Endothelial cell of hepatic sinusoid (primary cell): ENCODE results near the gene BLCAP.
"Not testable (repeated sequence)": the region's sequence is repeated elsewhere in the genome, so short reads cannot be mapped to it uniquely, and the experiment has no call there.

Experiments
- in situ Hi-C: cut with HindIII; loops from 2 replicates; pipeline ENCODE4 v1.10.0; 2017; ENCODE audit warnings: low sequenced_read_pairs

Gene BLCAP

DNA sequence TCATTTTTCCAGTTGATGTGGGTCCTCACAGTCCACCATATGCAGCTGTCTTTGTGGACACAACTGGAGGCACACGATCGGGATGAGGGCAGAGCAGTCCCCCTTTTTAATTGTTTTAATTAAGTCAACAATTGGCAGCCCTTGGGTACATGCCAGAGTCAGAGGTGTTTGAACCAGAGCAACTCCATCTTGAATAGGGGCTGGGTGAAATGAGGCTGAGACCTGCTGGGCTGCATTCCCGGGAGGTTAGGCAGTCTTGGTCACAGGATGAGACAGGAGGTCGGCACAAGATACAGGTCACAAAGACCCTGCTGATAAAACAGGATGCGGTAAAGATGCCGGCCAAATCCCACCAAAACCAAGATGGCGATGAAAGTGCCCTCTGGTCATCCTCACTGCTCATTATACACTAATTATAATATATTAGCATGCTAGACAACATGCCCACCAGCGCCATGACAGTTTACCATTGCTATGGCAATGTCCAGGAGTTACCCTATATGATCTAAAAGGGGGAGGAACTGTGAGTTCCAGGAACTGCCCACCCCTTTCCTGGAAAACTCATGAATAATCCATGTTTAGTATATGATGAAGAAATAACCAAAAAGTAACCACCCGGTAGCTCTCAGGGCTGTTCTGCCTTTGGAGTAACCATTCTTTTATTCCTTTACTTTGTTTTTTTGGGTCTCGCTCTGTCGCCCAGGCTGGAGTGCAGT, 31.8 kb upstream of the BLCAP start:
- in situ Hi-C loops, result loop anchor here (25.0 kb wide), 1 partner anchor 653 kb away; no protein-coding TSS in a partner anchor

DNA sequence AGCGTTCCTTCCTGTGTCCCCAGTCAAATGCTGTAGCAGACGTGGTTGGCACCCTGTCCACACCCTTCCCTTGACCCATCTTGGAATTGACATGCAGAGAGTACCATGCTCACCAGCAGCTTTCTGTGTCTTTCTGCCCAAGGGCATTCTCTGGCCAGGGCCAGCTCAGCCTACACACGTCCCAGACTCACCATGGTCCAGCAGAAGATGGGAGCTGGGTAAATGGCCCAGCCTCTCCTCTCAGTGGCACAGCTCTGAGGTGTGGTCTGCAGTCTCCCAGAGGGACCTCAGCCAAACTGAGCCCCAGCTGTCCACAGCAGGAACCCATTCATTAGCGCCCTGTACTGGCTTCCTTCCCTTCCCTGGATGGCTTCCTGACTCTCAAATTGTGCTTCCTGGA, 31.1 kb upstream of the BLCAP start:
- in situ Hi-C loops, result loop anchor here (25.0 kb wide), 1 partner anchor 654 kb away; no protein-coding TSS in a partner anchor

DNA sequence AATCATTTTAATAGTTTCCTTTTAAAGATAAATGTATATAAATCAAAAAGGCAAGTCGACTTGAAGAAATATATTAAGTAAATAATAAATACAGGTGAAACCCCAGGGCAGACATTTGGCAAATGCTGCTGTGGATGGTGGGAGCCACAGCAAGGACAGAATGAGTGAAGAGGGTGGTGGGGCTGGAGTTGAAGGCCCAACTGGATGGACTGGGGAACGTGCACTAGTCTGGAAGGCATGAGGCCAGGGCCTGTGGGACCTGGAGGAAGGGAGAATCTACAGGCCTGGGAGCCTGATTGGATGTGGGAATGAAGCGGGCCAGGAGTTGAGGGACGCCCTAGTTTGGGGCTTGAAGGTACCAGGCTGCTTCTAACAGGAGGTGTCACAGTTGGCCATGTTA, 30.6 kb upstream of the BLCAP start:
- in situ Hi-C loops, result loop anchor here (25.0 kb wide), 1 partner anchor 654 kb away; no protein-coding TSS in a partner anchor

DNA sequence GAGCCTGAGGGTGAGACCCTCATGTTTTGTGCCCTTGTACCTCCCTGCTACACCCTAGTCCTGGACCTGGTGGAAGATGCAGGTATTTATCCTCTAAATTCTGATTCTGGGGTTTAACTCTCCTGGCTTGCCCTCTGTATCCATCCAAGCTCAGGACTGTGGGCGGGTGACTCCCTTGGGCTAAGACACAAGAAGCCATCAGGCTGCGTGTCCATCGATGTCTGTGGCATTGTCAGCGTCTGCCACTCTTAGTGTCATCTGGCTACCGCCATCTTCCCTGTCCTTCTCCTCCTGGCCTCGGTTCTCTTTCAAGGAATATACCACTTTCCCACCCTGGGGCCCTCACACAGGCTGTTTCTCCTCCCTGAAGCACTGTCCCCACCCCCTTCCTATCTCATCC, 28.9 kb upstream of the BLCAP start:
- in situ Hi-C loops, result loop anchor here (25.0 kb wide), 1 partner anchor 656 kb away; no protein-coding TSS in a partner anchor

DNA sequence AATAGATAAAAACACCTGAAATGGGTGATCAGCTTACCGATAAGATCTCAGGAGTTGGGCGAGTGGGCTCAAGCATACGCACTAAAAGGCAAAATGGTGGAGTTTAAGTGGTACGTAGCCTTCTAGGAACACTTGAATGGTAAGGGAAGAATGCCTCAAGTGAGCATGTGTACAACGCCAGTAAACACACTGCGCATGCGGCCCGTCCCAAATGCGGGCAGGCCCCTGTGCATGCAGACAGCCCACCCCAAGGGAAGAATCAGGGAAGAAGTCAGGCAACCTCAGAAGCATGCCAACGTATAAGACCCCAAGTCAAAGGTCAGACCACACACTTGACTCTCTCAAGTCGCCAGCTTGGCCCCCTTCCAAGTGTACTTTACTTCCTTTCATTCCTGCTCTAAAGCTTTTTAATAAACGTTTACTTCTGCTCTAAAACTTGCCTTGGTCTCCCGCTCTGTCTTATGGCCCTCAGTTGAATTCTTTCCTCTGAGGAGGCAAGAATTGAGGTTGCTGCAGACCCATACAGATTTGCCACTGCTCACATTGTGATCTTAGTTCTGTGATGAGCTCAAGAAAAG, 27.1 kb upstream of the BLCAP start:
- in situ Hi-C loops, result loop anchor here (25.0 kb wide), 1 partner anchor 657 kb away; no protein-coding TSS in a partner anchor

DNA sequence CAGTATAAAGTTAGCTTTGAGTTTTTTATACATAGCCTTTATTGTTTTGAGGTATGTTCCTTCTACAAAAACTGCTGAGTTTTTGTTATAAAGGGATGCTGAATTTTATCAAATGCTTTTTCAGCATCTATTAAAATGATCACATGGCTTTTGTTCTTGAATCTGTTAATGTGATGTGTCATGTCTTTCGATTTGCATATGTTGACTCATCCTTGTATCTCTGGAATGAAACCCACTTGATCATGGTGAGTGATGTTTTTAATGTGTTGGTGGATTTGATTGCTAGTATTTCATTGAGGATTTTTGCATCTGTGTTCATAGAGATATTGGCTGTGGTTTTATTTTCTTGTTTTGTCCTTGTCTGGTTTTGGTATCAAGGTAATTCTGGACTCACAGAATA, 24.7 kb upstream of the BLCAP start:
- in situ Hi-C loops, result loop anchor here (25.0 kb wide), 1 partner anchor 660 kb away; no protein-coding TSS in a partner anchor

DNA sequence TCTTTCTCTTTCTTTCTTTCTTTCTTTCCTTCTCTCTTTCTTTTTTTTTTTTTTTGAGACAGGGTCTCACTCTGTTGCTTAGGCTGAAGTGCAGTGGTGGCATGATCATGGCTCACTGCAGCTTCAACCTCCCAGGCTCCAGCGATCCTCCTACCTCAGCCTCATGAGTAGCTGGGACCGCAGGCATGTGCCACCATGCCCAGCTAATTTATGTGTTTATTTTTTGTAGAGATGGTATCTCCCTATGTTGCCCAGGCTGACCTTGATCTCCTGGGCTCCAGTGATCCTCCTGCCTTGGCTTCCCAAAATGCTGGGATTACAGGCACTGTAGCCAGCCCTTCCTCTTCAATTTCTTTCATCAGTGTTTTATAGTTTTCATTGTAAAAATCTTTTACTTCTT, 24.0 kb upstream of the BLCAP start:
- in situ Hi-C loops, result loop anchor here (25.0 kb wide), 1 partner anchor 661 kb away; no protein-coding TSS in a partner anchor

DNA sequence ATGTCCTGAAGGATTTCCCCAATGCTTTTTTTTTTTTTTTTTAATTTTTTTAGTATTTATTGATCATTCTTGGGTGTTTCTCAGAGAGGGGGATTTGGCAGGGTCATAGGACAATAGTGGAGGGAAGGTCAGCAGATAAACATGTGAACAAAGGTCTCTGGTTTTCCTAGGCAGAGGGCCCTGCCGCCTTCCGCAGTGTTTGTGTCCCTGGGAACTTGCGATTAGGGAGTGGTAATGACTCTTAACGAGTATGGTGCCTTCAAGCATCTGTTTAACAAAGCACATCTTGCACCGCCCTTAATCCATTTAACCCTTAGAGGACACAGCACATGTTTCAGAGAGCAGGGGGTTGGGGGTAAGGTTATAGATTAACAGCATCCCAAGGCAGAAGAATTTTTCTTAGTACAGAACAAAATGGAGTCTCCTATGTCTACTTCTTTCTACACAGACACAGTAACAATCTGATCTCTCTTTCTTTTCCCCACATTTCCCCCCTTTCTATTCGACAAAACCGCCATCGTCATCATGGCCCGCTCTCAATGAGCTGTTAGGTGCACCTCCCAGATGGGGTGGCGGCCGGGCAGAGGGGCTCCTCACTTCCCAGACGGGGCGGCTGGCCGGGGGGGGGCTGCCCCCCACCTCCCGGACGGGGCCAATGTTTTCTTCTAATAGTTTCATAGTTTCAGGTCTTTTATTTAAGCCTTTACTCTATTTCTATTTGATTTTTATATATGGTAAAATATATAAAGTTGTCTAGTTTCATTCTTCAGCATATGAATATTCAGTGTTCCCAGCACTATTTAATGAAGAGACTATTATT, 22.6 kb upstream of the BLCAP start:
- in situ Hi-C loops, result loop anchor here (25.0 kb wide), 1 partner anchor 662 kb away; no protein-coding TSS in a partner anchor

DNA sequence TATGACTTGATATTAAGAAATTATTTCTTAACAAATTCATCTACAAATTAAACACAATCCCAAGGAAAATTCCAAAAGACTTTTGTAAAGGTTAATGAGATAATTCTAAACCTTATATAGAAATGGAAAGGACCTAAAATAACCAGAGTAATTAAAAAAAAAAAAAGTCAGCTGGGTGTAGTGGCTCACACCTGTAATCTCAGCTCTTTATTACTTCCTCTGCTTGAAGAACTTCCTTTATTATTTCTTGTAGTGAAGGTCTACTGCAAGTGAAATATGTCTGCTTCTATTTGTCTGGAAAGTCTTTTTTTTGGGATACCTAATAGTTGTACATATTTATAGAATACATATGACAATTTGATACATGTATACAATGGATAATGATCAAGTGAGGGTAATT, 20.2 kb upstream of the BLCAP start:
- in situ Hi-C loops, result no loop called here

DNA sequence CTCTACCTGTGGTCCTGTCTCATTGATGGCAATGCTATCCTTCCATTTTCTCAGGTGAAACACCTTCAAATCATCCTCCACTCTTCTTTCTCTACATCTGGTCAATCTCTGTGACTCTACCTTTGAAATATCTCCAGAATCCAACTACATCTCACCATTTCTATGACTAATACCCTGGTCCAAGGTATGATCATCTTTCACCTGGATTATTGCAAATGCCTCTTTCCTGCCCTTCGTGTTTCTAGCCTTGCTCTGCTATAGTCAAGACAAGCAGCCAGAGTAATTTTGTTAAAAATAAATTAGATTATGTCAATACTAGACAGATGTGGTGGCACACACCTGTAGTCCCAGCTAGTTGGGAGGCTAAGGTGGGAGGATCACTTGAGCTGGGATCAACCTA, 17.8 kb upstream of the BLCAP start:
- in situ Hi-C loops, result no loop called here

DNA sequence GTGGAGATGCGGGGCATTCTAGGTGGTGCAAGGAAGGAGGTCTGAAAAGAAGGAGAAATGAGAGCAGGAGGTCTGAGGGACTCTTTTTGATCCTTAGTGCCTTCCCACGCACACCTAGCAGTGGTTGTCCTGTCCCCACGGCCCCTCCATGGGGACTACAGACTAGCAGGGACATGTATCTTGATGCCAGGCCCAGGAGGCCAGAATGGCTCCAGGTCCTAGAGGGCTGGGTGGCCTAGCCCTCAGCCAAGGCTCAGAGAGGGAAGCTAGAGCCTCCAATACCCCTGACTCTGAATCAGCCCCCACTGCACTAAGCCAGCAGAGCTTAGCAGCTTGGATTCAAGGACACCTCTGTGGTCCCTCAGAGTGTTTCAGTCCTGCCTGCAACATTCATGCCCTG, 16.7 kb upstream of the BLCAP start:
- in situ Hi-C loops, result no loop called here

DNA sequence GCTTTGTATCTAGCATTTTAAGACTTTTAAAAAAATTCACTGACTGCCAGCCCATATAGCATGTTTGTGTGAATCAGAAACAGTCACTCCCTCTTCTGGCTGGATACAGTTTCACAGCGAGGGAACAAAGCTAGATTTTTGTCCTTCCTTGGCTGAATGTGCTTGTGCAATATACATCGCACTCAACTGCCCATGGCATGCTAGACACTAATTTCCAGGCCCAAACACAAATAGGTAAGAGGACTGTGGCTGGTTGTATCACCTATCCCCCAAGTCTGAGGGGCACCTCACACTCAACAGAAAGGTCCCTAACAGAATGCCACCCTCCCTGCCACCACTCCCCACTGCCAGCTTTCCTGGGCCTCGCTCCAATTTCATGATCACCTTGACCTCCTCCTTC, 16.2 kb upstream of the BLCAP start:
- in situ Hi-C loops, result no loop called here

DNA sequence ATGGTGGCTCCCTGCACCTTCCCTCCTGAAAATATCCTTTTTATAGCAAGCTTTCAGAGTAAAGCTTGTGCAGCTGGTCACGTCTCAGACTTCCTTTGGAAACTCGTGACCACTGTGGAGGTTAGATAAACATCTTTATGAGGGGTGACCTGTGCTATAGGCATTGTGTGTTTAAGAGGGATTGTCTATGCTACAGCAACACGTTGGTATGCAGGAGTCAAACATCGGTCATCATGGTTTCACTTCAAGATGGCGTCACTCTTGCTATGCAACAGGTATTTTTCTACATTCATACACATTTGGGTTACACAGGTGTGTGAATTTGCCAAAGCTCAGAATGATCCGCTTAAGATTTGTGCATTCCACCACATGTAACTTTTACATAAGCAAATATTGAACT, 14.6 kb upstream of the BLCAP start:
- in situ Hi-C loops, result no loop called here

DNA sequence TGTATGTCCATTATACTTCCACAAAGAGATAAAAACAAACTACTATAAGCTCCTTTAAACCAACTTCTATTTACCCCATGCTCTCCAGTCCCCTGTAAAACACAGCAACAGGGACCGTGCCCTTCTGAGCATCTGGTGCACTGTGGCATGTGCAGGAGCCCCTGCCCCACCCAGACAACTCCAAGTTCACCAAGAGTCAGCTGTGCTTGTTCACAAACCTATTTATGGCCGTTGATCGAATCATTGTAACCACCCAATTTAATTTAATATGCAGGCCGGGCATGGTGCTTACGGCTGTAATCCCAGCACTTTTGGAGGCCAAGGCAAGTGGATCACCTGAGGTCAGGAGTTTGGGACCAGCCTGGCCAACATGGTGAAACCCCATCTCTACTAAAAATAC, 13.7 kb upstream of the BLCAP start:
- in situ Hi-C loops, result no loop called here

DNA sequence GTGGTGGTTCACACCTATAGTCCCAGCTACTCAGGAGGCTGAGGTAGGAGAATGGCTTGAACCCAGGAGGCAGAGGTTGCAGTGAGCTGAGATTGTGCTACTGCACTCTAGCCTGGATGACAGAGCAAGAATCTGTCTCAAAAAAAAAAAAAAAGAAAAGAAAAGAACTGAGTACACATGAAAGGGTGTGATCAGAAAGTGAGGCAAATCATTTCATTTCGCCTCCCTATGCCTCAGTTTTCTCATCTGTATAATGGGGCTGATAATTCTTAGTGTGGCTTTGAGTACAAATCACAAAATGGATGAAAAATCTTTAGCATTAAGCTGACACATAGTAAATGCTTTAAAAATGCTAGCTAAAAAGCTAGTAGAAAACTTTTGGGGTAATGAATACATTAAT, 13.2 kb upstream of the BLCAP start:
- in situ Hi-C loops, result not testable (repeated sequence)

DNA sequence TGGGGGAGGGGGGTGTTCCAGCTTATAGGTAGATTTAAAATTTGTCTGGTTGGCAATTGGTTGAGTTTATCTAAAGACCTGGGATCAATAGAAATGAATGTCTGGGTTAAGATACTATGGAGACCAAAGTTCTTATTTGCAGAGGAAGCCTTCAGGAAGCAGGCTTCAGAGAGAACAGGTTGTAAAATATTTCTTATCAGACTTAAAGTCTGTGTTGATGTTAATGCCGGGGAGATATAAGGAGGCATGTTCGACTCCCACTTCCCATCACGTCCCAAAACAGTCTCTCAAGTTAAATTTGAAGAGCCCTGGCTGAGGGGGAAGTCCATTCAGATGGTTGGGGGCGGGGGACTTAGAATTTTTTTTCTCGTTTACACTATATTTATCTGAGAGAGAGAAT, 12.3 kb upstream of the BLCAP start:
- in situ Hi-C loops, result no loop called here

DNA sequence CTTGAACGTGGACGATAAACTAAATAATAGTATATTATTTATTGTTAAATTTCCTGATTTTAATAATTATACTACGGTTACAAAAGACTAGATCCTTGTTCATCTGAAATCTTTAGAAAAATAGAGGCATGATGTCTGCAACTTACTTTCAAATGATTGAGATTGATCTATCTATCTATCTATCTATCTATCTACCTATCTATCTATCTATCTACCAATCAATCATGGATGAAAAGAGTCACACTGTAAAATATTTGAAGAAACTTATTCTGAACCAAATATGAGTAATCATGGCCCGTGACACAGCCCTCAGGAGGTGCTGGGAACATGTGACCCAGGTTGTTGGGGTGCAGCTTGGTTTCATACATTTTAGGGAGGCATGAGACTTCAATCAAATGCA, 11.7 kb upstream of the BLCAP start:
- in situ Hi-C loops, result no loop called here

DNA sequence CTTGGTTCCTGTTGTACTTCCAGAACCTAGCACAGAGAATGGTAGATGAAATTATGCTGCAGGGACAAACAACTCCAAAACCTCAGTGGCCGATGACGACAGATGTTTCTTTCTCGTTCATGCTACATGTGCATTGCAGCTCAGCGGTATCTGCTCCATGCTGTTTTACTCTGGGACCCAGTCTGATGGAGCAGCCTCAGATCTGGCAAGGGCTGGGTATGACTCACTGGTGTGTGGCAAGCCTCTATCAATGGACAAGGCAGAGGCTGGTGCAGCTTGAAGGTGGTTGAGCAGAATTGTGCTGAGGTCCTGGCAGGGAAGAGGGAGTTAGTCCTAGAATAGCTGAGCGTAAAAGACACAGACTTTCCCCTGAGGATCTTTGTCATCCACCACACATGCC, 10.3 kb upstream of the BLCAP start:
- in situ Hi-C loops, result no loop called here

DNA sequence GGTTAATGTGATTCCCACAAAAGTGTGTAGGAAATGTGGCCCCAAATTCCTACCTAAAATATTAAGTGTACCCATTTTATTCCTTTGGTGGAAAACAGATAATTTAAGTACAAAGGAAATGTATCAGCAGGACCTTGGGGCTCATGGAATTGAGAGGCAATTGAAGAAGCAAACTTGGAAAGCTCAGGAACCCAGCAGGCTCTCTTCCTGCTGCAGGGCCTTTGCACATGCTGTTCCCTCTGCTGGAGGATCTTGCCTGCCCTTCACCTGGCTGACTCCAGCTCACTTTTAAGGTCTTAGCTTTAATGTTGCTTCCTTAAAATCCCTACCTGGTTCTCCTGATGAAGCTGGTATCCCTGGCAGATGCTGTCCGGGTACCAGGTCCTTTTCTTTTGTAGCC, 9.8 kb upstream of the BLCAP start:
- in situ Hi-C loops, result no loop called here

DNA sequence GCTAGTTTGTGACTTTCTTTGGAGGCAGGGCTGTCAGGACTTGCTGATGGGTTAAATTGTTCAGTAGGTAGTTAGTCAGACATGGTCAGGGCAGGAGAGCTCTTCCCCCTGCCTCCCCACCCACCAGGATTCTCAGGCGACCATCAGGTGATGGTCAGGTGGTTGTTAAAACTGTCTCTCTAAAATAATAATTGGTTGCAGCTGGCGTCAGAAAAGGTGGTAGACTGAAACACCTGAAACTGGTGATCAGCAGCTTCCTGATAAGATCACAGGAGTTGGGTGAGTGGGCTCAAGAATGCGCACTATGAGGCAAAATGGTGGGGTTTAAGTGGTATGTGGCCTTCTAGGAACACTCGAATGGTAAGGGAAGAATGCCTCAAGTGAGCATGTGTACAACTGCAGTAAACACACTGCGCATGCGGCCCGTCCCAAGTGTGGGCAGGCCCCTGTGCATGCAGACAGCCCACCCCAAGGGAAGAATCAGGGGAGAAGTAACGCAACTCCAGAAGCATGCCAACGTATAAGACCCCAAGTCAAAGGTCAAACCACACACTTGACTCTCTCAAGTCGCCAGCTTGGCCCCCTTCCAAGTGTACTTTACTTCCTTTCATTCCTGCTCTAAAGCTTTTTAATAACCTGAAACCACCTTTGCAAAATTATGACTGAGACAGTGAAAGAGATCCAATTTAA, 7.9 kb upstream of the BLCAP start:
- in situ Hi-C loops, result no loop called here
